HG02970 (cell line): ENCODE data around the gene SST.
"Not testable (repeated sequence)": the region's sequence is repeated elsewhere in the genome, so short reads cannot be mapped to it uniquely, and the experiment has no call there.

Experiments used
- ATAC-seq: cut with Tn5 transposase; IDR thresholded peaks from one replicate; pipeline ENCODE4 v1.9.1; 2021; ENCODE audit warnings: mild to moderate bottlenecking, moderate library complexity, moderate number of reproducible peaks; ENCODE audit not compliant: unreplicated experiment, low FRiP score

SST gene

DNA sequence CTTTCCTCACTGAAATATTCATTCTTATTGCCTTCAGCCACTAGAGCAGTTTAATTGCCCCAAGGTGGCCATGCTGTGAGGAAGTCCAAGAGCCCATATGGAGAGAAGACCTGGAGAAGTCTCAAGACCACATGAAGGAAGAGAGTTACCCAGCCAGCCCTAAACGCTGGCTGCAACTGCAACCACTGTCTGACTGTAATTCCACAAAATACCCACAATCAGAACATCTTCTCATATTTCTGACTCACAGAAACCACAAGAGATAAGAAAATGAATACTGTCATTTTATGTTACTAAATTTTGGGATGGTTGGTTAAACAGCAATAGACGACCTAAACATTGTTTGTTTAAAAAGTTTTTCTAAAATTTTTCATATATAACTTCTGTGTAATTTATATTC lies 14.7 kb upstream of the SST start:
- no peak for ATAC-seq

DNA sequence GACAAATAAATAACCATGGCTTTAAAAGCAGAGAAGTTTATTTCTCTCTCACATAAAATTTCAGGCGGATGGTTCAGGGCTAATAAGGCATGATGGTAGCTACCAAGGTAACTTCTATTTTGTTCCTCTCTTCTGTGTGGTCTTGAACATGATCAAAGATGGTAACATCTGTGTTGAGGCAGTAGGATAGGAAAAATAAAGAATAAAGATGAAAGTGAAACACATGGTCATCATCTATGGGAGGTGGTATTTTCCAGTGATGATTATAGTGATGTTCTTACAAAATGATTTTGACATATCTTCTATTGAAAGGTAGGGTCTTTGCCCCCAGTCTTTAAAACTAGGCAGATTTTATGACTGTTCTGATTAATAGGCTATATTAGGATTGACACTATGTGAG lies 14.2 kb upstream of the SST start:
- no peak for ATAC-seq

DNA sequence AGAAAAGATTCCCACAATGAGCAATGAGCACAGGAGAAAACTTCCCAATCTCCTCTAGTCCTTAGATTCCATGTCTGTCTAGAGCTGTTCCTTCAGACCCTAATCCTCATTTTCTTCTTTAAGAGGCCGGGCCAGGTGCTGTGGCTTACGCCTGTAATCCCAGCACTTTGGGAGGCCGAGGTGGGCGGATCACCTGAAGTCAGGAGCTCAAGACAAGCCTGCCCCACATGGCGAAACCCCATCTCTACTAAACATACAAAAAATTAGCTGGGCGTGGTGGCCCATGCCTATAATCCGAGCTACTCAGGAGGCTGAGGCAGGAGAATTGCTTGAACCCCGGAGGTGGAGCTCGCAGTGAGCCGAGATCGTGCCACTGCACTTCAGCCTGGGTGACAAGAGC lies 11.6 kb upstream of the SST start:
- ATAC-seq: not testable (repeated sequence)

DNA sequence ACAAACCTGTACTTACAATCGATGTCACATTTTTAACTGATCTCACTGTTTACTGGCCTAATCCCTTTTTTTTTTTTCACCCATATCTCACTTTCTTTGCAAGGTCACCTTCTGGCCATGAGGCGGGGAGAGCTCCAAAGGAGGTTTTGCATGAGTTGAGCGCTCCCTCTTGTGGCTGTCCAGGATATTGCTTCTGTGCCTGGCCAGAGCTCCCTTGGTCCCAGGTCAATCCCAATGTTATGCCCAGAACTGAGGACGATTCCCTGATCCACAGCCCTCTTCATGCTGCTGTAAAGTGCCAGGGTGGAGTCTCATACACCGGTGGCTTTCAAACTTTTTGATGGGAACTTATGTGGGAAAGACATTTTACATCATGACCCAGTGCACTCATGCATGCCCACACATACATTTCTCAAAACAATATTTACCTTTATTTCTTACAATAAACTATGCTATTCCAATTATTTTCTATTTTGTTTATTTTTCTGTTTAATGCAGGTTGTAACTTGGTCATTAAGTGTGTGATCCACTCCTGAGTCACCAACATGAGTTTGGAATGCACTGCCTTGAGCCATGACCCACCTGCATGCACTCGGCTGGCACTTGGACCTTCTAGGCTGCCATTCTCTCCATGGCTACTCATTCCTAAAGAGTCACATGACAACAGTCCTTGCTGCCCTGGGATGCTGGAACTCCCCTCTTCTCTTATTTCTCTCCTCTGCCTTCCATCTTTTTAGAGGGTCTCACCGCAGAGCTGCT lies 9.6 kb upstream of the SST start:
- ATAC-seq: no peak

DNA sequence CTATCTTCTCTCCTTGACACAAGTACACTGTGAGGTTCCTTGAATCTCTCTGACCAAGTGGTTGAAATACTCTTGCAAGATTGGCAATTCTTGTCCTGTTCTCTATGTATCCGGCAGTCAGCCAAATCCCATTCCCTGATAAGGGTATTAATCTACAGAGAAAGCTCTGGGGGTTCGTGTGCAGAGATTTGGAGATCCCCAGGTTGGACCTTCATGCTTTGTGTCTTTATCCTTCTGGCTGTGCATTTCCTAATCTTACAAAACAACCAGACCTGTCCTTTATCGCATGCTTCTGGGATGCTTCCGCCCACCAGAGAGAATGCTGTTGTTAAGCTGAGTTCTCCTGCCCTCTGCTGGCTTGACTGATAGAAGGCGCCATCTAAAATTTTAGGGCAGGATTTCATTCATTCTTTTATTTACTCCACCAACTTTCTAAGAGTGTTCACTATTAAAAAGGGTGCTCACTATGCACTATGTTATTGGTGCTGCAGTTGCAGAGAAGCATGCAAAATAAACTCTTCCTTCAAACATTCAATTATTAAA lies 8.6 kb upstream of the SST start:
- ATAC-seq: no peak

DNA sequence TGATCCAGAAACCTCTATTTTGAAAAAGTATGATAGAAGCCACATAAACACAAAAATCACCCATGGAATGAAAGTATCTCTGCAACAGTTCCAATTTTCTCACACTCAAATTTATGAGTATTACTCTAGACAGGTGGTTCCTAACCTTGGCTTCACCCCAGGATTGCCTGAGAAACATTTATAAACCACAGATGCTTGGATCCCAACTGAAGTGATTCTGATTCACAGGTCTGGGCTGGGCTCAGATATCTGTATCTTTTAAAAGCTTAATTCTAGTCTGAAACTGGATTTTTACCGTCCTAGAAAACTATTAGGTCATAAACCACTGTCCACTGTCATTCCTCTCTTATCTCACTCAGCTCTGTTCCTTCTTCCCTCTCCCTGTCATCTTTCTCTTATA lies 7.4 kb upstream of the SST start:
- ATAC-seq: no peak

DNA sequence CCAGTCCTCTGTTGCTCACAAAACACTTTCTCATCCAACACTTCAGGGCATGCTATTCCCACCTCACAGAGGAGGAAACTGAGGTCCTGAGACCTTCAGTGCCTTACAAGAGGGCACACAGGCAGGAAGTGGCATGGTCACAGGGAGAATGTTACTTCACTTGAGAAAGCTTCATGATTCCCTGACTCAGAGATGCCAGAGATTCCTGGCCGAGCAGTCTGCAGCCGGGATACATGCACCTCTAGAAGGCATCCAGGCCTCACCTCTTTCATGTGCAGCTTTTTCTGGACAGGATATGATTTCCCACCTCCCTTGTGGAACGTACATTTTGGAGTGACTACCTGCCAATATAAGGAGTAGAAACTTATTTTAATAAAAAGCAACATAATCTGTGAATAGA lies 2.8 kb upstream of the SST start:
- no peak for ATAC-seq

DNA sequence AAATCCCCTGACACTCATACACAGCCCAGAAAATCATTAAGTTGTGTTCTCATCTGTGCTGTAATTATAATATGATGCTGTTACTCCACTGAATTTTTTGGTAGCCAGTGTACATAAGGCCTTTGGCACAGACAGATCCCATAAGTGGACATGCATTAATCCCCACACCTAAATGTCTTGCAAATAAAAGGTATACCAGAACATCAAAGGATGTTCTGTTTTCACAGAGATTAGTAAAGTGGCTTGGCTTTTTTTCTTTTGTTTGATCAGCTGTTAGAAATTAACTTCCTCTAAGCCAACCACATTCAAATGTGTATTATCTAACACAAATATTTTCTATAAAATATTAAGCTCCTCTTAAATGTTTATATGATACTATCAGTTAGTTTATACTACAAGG lies 2.7 kb downstream of the SST start:
- no peak for ATAC-seq

DNA sequence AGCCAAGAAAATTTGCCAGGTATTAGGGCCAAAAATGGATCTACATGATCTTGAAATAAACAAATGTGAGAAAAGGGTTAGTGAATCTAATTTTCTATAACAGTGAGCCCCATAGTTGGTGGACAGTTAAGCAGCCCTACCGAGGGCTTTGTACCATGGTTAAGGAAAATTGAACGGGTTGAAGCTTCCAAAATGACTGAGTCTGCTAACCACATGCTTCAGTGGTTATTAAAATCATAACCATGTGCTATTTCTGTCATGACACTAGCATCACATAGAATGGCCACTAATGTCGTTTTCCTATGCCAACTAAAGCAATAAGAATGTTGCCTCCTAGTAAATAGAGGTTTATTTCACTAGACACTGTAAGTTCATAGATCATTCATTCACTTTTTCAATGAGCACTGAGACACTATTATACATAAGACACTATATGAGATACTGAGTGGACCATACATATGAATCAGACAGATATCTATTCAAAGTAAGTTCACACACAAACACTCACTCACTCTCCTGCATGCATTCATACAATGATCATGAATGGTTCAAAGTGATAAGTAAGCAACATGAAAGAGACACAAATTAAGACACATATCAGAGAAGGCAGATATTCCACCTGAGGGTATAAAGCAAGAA lies 4.3 kb downstream of the SST start:
- ATAC-seq: no peak

DNA sequence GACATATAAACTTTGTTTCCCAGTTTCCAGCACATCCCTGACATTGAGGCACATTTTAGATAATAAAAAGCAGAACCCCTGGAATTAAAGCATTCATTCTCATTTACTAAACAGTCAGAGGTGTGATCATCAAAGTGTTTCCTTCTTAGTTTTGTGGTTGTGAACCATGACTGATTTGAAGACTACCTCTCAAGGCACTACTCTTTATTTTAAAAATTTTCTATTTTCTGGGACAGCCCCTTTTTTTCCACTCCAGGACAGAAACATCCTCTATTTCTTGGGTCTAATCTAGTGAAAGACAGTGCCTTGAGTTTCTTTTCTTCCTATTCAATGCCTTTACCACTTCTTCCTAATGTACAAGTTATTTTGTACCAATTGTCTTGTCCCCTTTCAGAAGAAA lies 5.2 kb downstream of the SST start:
- no peak for ATAC-seq

DNA sequence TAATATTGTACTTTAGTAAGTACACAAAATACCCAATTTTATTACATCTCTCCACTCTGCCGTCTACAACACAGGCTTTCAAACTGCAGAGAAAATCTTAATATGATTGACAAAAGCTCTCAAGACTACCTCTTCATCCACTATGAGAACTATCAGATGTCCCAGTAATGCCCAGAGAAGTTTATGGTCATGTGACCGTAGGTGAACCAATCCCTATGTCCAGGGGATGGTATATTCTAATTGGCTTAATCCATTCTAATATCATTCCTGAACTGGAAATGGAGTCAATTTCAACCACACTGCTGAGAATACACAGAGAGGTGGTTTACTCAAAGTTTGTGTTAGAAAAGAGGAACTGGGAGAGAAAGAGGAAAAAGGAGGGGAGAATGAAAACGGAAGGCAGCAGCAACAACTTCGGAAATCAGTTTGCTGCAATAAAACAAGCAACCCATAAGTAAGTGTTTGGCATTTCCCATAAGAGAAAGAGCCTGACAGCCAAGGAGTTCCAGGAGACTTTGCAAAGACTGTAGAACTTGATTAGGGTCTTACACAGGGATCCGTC lies 7.3 kb downstream of the SST start:
- ATAC-seq: no peak

DNA sequence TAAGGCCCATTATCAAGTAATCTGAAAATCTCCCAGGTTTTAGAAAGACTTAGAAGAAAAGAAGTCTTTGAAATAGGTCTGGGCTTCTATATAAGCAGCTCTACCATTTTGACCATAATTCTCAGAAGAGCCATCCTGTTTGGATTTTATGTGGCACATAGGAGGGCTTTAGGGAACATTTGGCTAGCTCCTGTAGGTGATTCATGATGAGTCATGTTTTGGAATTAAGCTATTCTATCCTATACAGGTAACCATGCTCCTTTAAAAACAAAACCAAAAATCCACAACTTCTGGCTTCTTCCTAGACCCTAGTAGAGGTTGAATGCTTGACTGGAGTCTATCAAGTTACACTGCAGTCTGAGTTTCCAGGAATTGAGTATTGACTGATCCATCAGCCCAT lies 8.9 kb downstream of the SST start:
- no peak for ATAC-seq

DNA sequence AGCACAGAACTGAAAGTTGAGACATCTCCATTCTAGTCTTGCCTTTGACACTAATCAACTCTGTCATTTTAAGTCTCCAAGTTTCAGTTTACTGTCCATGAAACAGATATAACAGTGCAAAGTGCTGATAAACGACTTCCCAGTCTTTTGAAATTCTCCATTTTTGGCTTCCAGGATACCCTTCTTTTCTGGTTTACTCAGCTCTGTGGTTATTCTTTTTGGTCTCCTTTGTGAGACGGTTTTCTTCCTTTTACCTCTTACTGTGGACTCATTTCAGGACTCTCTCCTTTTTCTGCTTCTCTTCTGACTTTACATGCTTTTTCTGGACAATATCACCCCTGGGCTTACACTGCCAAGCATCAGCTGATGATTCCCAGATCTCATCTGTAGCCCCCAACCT lies 18.9 kb downstream of the SST start:
- no peak for ATAC-seq

DNA sequence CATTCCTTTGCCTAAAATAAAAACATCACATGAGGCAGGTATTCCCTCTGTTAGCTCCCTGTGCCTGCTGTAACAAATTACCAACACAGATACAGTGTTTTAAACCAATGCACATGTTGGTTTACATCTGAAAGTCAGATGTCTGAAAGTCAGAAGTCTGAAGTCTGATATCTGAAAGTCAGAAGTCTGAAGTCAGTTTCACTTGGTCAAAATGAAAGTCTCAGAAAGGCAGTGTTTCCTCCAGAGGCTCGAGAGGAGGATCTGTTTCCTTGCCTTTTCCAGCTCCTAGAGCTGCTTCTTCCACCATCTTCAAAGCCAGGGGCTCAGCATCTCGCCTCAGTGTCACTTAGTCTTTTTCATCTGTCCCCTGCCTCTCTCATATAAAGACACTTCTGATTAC lies 22.0 kb downstream of the SST start:
- ATAC-seq: peak; percentile 73

DNA sequence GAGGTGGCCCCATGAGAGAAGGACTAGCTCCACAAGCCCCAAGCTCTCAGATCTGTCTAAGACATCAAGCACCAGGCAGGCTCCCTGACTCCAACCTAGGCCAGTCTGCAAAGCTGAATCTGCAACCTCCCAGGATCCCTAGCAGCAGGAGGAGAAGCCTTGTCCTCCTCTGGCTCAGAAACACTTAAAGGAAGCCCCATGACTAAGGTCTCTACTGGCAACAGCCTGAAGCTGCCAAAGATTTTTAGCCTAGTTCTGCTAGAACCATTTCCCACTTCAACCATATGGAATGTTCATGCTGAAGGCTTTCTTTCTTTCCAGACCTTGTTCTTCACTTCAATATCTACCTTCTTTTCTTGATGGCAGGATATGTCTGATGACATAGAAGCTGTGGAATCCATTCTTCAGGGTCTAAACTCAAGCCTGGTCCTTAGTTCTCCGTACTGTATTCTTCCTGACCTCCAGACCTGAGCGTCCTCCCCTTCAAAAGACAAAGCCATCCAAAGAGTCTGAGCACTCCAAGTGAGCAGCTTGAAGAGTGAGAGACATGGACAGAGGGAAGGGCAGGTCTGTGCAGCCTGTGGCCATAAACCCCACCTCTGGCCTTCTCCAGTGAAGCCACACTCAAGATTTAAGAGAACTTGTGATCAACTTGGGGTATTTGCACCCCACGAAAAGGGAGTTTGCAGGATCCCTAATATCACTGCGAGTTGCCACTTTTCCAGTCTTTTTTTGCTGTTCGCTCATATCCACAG lies 23.1 kb downstream of the SST start:
- no peak for ATAC-seq

DNA sequence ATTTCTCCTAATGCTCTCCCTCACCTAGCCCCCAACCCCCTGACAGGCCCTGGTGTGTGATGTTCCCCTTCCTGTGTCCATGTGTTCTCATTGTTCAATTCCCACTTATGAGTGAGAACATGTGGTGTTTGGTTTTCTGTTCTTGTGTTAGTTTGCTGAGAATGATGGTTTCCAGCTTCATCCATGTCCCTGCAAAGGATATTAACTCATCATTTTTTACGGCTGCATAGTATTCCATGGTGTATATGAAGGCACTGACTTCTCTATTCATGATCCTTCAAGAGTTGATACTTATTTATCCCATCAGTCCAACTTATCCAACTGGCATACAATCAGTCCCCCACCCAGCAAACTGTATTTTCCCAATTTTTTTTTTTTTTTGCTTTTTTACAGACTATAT lies 24.8 kb downstream of the SST start:
- ATAC-seq: not testable (repeated sequence)

DNA sequence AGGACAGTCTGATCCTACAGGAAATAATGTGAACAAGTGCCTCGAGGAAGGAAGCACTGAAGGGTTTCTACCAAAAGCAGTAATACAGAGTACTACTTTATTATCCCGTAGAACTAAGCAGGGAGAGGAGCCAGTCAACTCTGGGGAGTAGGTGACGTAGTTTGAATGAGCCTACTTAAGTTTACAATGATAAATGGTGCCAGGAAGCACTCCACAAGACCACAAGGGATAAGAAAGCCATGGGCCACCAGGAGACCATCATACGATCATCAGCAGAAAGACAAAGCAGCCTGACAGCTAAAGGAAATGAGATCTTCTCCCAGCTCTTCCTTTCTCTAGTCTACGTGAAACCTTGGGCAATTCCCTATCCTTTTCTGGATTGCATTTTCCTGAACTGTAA lies 27.3 kb downstream of the SST start:
- ATAC-seq: no peak

DNA sequence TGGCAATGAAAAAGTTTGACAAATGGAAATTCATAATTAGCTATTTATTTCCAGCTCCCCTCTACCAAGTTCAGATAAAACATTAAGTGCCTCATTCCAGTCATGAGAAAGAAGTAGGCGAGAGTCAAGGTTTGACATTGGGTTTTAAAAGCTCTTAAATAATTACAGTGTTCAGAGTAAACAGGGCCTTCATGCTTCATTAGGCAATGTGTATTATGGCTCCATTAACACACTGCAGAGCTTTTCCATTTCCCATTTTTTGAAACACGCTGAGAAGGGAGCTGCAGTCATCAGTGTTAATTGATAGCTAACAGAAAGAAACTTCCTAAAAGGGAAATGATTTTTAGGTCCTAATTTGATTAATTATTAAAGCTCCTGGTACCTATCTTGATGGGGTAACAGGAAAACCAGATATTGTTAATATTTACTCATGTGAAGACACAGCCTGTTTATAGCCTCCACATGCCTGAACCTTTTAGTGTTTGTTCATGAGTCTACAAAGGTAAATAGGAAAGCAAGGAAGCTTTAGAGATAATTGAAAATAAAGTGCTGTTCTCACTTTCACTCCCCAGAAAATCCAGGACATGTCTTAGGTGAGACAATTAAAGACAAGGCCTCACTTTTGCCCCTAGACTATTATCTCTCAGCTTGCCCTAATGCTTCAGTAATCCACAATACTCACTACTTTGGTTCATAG lies 28.7 kb downstream of the SST start:
- ATAC-seq: no peak

DNA sequence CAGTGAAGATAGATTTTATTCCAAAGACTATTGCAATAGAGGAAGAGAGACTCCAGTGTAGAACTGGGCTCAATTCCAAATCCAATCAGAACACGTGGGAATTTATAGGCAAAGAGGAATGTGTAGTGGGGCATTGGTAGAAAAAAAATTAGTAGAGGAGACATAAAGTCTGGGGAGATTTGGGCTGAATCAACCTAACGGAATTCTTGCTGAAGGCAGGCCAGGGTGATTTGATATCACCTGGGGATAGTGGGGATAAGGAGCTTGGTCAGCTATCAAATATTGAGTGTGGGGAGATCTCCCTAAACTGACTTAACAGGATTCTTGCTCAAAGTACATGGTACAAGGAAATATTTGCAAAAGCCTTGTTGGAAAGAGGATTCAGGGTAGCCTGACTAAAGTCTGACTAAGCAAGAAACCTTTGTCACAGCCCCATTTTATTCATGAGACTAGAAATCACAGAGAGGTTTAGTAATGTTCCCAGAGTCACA lies 29.6 kb downstream of the SST start:
- ATAC-seq: no peak

DNA sequence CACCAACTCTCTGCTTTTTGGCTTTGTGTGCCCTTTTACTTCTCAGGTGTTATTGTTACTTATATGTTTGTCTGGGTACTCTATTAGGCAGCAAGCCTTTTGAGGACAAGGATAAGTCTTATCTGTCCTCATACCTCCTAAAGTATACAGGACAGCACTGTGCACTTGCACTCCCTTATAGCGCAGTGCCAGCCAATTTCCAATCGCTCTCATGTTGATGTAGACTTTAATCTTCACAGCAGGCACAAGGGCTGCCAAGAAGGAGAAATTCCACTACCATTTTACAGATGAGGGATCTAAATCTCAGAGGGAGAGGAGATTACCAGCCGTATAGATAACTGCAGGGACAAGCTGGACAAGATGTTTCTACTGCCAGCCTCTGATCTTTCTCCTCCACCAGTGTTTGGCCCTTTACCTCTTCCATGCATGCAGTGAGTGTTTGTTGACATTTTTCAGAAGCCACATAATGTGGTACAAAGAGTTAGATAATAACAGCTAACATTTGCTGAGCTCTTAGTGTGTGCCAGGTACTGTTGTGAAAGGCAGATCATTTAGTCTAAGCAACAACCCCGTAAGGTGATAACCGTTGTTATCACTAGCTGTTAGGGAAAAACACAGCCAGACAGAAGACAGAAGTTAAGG lies 30.1 kb downstream of the SST start:
- no peak for ATAC-seq
